HG03378 (cell line): ENCODE results near the gene CARD18.
"Not testable (repeated sequence)": the region's sequence is repeated elsewhere in the genome, so short reads cannot be mapped to it uniquely, and the experiment has no call there.

Experiments
- ATAC-seq: cut with Tn5 transposase; IDR thresholded peaks from one replicate; pipeline ENCODE4 v1.9.1; 2021; ENCODE audit warnings: mild to moderate bottlenecking, moderate library complexity; ENCODE audit not compliant: unreplicated experiment

The CARD18 gene

DNA sequence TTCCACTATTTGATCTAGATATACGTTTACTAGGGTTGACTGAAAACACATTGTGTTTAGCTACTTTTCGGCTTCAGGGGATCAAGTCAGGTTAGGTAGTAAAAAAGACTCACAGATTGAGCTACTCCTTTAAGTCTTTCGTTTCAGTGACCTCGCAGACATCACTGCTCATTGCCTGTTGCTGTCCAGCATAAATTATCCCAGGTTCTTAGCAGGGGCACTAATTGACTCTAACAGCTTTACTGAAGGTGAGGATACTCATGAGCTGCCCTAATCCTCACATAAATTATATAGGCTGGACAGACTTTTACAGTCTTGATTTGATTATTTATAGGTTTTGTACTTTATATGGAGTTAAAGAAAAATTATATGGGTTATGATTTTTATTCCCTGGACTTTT, 3.7 kb downstream of the CARD18 start:
- ATAC-seq = no peak

DNA sequence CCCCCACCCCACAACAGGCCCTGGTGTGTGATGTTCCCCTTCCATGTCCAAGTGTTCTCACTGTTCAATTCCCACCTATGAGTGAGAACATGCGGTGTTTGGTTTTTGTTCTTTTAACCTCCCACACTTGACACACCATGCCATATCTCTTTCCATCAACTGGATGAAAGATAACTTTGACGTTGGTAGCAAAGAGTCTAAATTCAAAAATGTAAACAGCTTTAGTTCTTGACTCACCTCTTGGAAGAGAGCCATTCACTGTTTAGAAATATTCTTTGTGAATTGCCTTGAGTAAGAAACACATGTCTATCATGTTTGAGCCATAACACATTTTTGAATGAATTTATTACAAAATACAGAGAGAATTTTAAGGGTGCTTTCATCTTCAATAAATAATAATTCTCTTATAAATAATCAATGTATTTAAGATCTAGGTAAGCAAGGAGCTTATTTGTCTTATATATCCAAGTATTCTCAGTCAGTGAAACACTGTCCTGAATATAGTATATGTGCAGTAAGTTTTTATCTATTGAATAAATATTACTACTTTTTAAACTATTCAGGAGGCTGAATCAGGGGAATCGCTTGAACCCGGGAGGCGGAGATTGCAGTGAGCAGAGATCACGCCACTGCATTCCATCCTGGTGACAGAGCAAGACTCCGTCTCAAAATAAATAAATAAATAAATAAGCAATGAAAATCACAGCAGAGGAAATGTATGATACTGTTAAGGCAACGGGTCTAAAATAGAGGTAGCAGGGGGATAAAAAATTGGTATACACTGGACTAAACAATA, 6.7 kb downstream of the CARD18 start:
- no peak for ATAC-seq

DNA sequence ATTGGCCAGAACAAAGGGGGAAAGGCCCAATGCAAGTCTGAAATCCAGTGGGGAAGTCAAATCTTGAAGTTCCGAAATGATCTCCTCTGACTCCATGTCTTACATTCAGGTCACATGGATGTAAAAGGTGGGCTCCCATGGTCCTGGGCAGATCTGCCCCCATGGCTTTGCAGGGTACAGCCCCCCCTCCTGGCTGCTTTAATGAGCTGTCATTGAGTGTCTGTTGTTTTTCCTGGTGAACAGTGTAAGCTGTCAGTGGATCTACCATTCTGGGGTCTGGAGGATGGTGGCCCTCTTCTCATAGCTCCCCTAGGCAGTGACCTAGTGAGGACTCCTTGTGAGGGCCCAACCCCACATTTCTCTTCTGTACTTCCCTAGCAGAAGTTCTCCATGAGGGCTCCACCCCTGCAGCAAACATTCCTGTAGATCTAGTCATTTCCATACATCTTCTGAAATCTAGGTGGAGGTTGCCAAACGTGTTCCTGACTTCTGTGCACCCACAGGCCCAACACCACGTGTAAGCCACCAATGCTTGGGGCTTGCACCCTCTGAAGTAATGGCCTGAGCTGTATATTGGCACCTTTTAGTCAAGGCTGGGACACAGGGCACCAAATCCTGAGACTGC, 9.3 kb downstream of the CARD18 start:
- ATAC-seq = no peak

DNA sequence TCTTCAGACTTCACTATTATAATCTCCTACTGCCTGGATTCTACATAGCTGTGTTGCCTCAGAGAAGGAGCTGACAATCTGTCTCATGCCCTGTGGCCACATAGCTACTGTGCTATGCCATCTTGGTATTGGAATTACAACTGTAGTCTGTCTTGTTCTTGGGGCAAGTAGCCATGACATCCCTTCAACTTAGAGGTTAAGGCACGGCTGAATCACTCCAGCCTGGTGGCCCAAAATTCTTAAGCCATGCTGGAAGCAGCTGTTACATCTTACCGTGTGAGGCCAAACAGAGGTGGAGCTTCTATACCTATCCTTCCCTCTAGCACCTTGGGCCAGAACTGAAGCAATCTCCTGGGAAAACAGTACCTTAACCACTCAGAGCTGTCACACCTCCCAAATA, 14.8 kb downstream of the CARD18 start:
- no peak for ATAC-seq

DNA sequence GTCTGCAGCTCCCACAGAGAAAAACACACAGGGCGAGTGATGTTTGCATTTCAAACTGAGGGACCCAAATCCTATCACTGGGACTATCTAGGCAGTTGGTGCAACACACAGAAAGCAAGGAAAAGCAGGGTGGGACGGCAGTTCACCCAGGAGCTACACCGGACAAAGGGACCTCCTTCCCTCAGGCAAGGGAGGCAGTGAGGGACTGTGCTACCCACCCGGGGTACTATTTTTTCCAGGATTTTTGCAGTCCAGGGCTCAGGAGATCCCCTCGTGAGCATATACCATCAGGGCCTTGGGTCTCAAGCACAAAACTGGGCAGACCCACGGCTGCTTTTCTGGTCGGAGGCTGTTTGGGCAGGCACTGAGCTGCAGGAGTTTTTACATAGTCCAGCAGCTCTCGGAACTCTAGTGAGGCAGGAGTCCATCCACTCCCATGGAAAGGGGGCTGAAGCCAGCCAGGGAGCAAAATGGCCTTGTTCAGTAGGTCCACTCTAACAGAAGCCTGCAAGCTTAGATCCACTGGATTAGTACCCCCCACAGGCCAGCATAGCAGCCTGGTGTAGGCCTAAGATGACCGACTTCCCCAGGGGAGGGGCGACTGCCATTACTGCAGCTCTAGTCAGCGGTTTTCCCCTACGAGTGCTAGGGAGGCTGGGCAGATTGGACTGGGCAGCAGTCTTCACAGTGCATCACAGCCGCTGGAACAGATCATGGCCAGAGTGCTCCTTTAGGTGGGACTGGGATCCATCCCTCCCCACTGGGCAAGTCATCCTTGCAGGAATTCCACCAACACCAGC, 28.2 kb downstream of the CARD18 start:
- ATAC-seq = no peak

DNA sequence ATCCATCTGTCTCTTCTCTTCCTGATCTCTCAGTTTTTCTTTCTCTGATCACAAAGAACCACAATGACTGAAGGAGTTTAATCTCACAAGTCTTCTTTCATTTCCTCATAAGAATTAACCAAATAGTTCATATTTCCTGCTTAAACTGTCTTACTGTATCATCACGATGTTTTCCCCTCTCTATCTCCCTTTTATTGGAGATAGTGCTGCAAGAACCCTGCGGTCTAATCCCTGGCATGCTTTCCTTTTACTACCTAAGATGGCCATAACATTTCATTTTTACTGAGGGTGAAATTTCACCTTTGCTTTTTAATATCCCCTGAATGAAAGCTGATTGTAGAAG, 28.9 kb downstream of the CARD18 start:
- no peak for ATAC-seq

DNA sequence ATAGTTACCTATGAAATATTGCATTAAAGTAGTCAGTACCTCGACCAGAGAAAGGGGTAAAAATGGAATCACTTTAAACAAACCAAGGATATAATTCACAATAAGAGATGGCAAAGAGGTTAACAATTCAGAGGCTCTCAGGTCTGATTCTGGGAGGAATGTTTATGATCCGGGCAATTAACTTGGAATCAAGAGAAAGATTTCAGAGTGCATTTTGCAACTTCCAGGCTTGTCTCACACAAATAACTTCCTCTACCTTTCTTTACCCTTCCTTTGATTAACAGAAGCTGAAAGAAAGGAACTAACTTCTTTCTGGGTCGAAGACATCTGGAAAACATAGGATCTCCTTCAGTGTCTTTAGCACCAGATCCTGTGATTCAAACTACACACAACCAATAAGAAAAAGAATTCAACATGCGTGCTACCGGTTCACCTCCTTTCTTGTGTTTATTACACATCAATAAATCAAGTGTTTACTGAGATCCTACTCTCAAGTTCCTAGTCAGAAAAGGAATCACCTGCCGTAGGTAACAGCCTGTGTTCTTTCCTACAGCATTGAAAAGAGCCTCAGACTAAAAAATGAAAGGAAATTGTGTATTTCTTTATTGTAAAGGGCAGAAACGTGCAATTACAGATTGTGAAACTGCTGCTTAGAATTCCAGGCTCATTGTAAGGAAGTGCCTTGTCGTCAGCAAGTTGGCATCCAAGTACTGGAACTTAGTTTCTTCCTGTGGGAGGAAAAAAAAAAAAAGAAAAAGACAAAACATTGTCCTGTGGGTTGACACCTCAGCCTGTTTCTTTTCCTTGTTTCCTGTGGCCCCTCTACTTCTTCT, 29.5 kb downstream of the CARD18 start:
- ATAC-seq = no peak

DNA sequence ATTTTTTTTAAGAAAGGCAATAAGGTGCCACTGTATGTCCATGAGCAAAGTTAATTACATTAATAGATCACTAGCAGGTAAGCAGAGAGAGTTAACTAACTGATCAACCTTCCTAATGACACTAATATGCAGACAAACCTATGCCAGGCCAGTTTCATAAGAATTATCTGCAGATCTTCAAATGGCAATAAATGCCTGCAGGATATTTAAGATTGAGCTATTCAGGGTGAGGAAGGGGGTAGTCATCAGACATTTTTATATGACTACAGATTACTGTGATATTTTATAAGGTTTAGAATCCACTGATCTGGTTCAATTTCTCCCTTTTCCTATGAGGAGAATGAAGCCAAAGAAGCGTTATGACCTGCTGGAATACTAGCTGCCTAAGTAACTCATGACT, 30.2 kb downstream of the CARD18 start:
- ATAC-seq = no peak

DNA sequence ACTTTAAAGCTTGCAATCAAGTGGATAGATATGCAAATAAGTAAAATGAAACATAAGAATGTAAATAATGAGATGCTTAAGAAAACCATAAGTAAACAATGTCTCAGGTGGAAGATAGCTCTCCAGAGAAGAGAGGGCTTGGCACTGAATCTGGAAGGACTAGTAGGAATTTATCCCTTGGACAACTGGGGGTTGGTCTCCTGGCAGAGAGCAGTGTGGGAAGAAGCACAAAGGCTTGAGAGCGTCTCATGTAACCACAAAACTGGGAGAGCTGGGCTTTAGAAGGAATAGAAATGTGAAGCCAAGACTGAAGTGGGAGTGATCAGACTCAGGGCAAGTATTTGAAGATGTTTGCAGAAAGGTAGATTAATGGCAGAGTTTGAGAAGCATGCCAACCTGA, 31.3 kb downstream of the CARD18 start:
- ATAC-seq = no peak

DNA sequence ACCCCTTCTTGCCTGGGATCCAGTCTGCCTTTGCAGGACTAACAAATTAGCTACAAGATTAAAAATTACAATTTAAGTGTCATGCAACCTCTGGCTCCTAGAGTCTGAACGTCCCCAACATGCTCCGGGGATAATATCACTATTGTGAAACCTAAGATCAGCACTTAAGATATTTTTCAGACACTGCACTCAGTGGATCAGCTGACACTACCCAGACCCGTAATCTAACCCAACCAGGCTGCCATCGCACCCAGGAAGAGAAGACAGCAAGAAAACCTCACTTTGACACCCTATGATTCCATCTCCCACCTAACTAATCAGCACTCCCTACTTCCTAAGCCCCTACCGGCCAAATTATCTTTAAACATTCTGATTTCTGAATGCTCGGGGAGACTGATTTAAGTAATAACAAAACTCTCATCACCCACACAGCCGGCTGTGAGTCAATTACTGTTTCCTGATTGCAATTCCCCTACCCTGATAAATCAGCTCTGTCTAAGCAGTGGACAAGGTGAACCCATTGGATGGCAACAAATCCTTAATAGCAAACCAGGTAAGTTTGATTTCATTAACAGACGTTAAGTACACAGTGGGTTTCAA, 32.2 kb downstream of the CARD18 start:
- not testable (repeated sequence) for ATAC-seq

DNA sequence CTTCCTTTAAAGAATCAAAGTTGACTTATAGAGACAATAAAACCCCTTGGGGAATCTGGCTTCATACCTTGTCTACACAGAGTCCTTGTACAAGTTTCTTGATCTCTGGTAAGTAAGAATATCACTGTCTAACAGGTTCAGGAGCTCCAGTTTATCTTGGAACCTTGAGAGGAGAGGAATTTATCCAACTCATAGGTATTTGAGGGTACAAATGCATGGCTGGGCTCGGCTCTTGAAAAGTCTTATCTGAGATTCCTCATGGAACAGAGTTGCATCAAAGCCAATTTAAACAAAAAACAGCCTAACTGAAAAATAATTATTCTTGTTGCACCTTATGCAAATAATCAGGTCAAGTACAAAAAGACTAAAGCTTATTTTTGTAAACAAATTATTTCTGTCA, 33.4 kb downstream of the CARD18 start:
- ATAC-seq = no peak

DNA sequence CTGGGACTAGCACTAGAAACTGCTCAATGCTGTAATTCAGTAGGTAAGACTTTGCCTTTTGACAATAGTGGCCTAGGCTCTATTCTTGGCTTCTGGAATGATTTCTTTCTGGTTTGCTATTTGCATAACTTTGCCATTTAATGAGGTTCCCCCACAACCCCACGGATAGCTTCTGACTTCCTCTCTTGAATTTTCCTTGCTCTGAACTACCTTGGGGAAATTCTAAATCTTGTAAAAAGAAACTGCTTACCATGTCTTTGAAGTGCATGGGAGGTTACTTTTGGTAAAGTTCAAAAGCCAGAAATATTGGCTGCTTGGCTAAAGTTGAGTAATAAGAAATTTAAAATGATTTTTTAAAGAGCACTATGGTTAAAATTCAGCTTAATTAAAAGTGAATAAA, 35.3 kb downstream of the CARD18 start:
- ATAC-seq = no peak

DNA sequence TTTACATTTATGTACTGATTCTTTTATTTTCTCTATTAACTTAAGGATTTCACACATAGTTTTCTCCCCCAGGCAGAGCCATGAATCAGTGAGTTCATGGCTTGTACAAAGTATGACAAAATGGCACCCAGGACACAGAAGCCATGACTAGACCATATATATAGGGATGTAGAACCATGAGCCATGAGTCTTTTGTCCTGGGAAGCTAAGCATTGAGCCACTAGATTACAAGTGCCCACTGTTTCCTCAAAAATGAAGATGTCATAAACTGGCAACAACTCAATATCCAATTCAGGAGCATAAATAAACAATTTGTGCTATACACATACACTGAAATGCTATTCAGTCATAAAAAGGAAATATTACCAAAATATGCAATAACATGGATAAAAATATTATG, 36.2 kb downstream of the CARD18 start:
- no peak for ATAC-seq

DNA sequence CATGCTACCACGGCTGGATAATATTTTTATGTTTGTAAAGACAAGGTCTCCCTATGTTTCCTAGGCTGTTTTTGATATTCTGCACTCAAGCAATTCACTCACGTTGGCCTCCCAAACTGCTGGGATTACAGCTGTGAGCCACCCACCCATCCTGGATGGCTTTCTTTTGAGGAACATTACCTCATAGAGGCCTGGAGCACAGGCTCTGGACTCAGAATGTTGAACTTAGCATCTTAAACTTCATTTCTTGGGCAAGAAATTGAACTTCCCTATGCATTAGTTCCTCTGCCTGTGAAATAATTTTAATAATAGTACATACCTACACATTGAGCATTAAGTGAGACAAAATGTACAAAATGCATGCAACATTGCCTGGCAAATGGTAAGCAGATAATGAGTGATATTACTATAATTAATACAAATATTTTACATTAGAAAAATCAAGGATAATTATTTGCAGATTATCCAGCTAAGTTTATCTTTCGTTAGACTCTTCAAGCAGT, 37.4 kb downstream of the CARD18 start:
- ATAC-seq = not testable (repeated sequence)

DNA sequence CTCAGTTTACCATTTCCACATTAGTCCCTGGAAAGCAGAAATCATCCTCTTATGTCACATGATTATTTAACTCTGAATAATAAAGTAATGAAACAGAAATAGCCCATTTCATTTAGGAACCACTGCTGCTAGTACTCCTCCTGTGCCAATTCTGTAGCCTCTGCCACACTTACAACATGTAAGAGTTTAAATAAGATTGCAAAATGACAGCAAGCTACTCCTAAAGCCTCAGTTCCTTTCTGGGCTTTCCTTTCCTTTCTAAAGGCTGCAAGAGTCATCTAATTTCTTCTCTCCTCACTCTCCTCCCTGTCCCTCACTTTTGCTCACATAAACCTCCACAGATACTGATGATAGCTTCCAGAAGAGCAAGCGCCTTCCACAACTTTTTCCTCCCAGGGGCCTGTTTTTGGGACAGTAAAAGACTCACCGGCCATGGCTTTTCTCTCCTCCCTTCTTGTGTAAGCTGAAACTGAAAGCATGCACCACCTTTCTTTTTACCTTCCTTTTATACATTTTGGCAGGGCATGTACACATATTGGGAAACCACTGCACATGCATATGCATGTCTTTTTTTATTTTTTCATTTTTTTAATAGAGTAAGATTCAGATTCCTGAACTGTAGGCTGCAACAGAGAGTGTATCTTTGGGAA, 38.5 kb downstream of the CARD18 start:
- no peak for ATAC-seq

DNA sequence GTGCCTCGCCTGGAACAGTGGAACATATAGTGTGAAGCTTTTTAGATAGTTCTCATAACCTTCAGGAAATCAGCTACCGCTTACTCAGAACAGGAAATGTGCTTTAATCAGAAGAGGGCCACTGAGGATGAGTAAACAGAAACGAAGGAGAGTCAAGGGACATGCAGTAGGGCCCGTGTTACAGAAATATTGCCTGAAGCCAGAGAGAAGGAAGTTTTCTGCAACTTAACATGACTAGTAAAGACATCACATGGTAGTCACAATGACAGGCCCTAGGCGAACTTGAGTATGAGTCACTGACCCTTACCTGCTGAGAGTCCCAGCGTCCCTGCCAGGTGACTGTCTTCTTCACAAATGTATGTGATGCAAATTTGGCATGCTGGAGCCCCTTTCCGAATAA, 39.4 kb downstream of the CARD18 start:
- peak; percentile 48 for ATAC-seq

DNA sequence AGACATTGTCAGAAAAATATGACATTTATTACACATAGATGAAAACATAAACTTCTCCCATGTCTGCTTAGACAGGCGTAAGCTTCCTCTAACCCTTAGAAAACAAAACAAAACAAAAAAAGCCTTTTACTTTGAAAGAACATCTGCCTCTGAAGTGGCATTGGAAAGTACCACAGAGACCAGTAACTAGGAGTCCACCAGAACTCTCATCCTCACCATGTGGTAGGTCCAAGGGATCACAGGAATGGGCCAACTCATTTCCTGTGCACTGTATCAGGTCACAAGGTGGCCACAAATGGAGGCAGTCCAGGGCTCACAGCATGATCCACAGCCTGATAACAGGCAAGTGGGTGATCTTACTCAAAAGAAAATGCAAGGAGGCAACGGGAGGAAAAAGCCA, 40.0 kb downstream of the CARD18 start:
- not testable (repeated sequence) for ATAC-seq

DNA sequence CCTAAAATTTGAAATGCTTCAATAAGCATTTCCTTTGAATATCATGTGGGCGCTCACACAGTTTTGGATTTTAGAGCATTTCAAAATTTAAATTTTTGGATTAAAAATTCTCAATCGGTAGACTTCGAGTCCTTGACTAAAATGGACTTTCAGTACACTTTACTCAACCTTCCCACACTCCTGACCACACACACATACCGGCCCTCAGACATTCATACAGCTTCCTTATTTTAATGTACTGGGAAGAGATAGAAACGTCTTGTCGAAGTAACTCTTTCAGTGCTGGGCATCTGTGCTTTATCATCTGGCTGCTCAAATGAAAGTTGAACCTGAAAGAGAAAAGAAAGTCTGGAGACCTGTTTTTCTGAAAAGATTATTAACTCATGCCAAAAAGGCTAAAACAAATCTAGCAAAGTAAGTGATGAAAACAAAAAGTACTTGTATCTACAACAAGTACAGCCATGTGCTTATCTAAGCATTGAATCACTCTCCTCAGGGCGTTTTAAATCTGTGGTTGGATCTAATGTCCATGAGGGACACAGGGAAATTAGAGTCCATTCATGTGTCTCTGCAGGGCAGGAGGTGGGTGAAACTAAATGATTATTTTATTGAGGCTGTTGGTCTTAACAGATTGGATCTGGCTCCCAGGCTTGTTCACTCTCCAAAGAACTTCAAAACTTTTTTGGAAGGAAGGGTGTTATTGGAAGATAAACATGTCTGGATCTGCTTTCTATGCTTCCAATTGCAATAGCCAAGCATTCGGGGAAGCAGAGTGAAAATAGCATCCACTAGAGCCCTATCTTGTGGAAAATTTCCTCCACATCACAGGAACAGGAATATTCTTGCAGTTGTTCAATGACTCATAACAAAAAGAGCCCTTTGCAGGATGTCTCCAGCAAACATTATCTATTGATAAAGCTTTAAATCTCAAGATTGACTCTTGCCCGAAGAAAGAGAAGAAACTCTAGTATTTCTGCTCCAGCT, 47.0 kb downstream of the CARD18 start:
- no peak for ATAC-seq
